NT2/D1 (cell line): ENCODE measurements around the gene ALOXE3.

Experiments used
- SUZ12 ChIP-seq: IDR thresholded peaks from 2 replicates; pipeline ENCODE4 v1.6.1; 2011; ENCODE audit not compliant: insufficient read length, insufficient read depth; ENCODE audit errors: extremely low read depth
- YY1 ChIP-seq: IDR thresholded peaks from 2 replicates; pipeline ENCODE4 v1.6.1; 2011; ENCODE audit not compliant: insufficient read length, insufficient read depth
- ZNF274 ChIP-seq: IDR thresholded peaks from 2 replicates; pipeline ENCODE4 v1.6.1; 2011; ENCODE audit warnings: mild to moderate bottlenecking, low read depth, low read length

DNA sequence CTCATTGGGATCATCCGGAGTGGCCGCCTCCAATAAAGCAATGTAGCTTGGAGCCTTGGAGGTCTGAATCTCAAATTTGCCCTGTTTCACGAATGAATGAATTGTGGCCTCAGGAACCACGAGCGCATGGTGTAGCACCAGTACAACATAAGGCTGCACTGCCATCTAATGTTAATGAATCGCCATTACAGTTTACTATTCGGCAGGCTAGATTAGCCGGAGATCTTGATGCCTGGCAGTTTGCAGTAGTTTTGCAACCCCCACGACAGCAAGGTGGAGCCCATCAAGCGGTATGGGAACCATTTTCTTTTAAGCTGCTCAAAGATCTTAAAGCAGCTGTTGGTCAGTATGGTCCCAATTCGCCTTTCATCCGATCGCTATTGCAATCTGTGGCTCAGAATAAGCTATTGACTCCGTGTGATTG, 60.6 kb downstream of the ALOXE3 start:
- TF ChIP-seq ZNF274: no peak
- no peak for TF ChIP-seq SUZ12
- no peak for TF ChIP-seq YY1
